DMS53 treated with DMSO at 0.1 percent for 48 hours (cell line): ENCODE results near the gene CSTF2T.

Source experiments
- DNase-seq: peaks from one replicate; lab custom pipeline; 2025; ENCODE audit not compliant: unreplicated experiment; lab: John Stamatoyannopoulos, UW

The CSTF2T gene

DNA sequence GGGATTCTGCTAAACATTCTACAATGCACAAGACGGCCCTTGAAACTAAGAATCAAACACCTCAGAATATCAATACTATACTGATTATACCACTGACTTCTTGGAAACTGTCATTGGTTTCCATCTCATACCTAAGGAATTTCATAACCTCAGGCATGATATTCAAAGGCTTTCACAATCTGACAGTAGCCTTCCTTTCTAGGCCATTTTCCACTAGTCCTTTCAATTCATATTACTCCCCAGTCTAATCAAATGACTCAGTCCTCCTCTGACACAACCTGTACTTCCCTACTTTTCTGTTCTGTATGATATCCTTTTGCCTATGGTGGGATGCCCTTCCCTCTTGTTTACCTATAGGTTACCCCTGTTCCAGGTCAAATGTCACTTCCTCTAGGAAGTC lies 48.3 kb downstream of the CSTF2T start:
- no peak for DNase-seq

DNA sequence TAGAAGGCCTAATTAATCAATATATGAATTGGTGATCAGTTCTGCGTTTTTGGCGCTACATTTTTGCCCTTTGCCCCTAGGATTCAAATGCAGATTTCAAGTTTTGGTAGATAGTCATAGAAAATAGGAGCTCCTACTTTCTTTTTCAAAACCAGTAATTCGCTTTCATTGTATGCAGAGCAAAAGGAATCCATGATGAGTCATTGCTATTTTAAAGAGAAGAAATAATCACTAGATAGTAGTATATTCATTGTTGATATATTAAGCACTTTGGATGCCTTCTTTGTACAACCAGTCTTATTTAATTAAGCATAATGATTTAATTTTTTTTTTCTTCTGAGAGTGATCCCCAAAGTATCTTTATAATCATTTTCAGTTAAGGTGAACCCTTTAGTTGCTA lies 50.3 kb downstream of the CSTF2T start:
- peak; percentile 11 for DNase-seq
